CD4-positive, alpha-beta T cell (primary cell): ENCODE results near the gene FBLN2. TPM values are rescaled to one million over a fixed set of nuclear protein-coding genes. Genes with fewer than 3 reads are reported as not detected.

Experiments
- ATAC-seq: fragments of 200-7000 bp; cut with Tn5 transposase; one replicate; pipeline ENCODE4 v1.10.0; 2022; ENCODE audit warnings: mild to moderate bottlenecking; ENCODE audit not compliant: poor library complexity
- CTCF ChIA-PET: fragments of 350-600 bp; sonication (Branson Sonifier 250); formaldehyde crosslinking; loops from one replicate; lab custom pipeline; 2021; ENCODE audit warnings: antibody characterized with exemption, inconsistent platforms; lab: Charles Lee
- POLR2A ChIA-PET: fragments of 350-600 bp; sonication (Branson Sonifier 250); formaldehyde crosslinking; loops from one replicate; lab custom pipeline; 2021; ENCODE audit warnings: antibody characterized with exemption, inconsistent platforms; lab: Charles Lee
- DNase-seq, 14 experiments: peaks; one replicate each; pipeline ENCODE4 v3.0.0-alpha.2; 2013 to 2020; ENCODE audit warnings: mixed read lengths in 2 of 14
- H3K27ac ChIP-seq, 2 donors: one replicate each; pipeline versions ENCODE4 v1.5.1 to v1.7.0; 2013; ENCODE audit warnings: low read length in 2 of 2, low read depth in 1 of 2, mild to moderate bottlenecking in 1 of 2
- H3K27me3 ChIP-seq, 2 experiments: 1 replicate in 1 of 2; 2 replicates in 1 of 2; pipeline versions ENCODE4 v1.6.1 to v1.7.0; 2013; ENCODE audit warnings: low read length in 2 of 2, control low read depth in 1 of 2, mild to moderate bottlenecking in 1 of 2, moderate library complexity in 1 of 2; ENCODE audit not compliant: insufficient read depth in 2 of 2, control insufficient read depth in 1 of 2
- H3K36me3 ChIP-seq: one replicate; pipeline ENCODE4 v1.6.1; 2013; ENCODE audit warnings: low read length, control low read depth; ENCODE audit not compliant: insufficient read depth
- H3K4me1 ChIP-seq: one replicate; pipeline ENCODE4 v1.6.1; 2013; ENCODE audit warnings: low read length, control low read depth; ENCODE audit not compliant: insufficient read depth
- H3K4me3 ChIP-seq: one replicate; pipeline ENCODE4 v1.5.1; 2013; ENCODE audit warnings: mild to moderate bottlenecking, low read length, moderate library complexity
- H3K9me3 ChIP-seq, 2 experiments: 1 replicate in 1 of 2; 2 replicates in 1 of 2; pipeline versions ENCODE4 v1.6.1 to v1.7.0; 2013; ENCODE audit warnings: low read length in 2 of 2, mild to moderate bottlenecking in 2 of 2, control low read depth in 1 of 2, moderate library complexity in 1 of 2; ENCODE audit not compliant: control insufficient read depth in 1 of 2, insufficient read depth in 1 of 2
- H3K27ac Mint-ChIP-seq: one replicate; pipeline ENCODE4 v1.8.0; 2020; ENCODE audit warnings: mixed read lengths
- H3K27me3 Mint-ChIP-seq: one replicate; pipeline ENCODE4 v1.8.0; 2021; ENCODE audit warnings: mixed read lengths
- H3K36me3 Mint-ChIP-seq: one replicate; pipeline ENCODE4 v1.8.0; 2021; ENCODE audit warnings: low read depth, mixed read lengths
- H3K4me1 Mint-ChIP-seq: one replicate; pipeline ENCODE4 v1.8.0; 2021; ENCODE audit warnings: low read depth, mixed read lengths
- H3K4me3 Mint-ChIP-seq: one replicate; pipeline ENCODE4 v1.8.0; 2020; ENCODE audit warnings: mild to moderate bottlenecking, mixed read lengths
- H3K9me3 Mint-ChIP-seq: one replicate; pipeline ENCODE4 v1.8.0; 2020; ENCODE audit warnings: mixed read lengths
- CTCF ChIP-seq: fragments of 200-600 bp; IDR thresholded peaks from one replicate; pipeline ENCODE4 v1.8.0; 2022; ENCODE audit warnings: antibody characterized with exemption, mild to moderate bottlenecking
- intact Hi-C, 2 experiments: fragments of 100-400 bp; cut with DNase I in 1 of 2; cut with micrococcal nuclease in 1 of 2; formaldehyde crosslinking; loops; one replicate each; pipeline versions ENCODE4 v1.15.1 to v1.9.0; 2023 to 2025; cut with DNase I, micrococcal nuclease
- total RNA-seq, 174 experiments: library from RNA in 2 of 174; stranded (reverse) in 2 of 174; gene quantifications; one replicate each; pipeline ENCODE4 v1.2.3 and lab custom pipeline; 2021 to 2026

Gene FBLN2
- total RNA-seq, 2 experiments from 2014 or later = 0.19 to 0.25 TPM

GRCh38 chr3:13550791-13551360 is 2.0 kb downstream of the FBLN2 start:
- ChIA-PET POLR2A (no interaction called here), CTCF (no interaction called here)
- TF ChIP-seq CTCF = no peak
- ATAC-seq = no peak
- H3K27ac Mint-ChIP-seq = no peak overlapping the region
- no peak for DNase-seq
- peaks cover 56% of the 10 kb centered on the region for H3K27me3 Mint-ChIP-seq
- Histone ChIP-seq H3K9me3 (peaks cover 0 to 21% of the 10 kb centered on the region in 2 experiments), H3K27ac (no peak overlapping the region), H3K27me3 (peaks cover 27 to 32% of the 10 kb centered on the region in 2 experiments), H3K36me3 (no peaks in the 10 kb centered on the region), H3K4me3 (no peak overlapping the region), H3K4me1 (peaks cover 9% of the 10 kb centered on the region)
- no peaks in the 10 kb centered on the region for H3K36me3 Mint-ChIP-seq
- H3K4me3 Mint-ChIP-seq = no peak overlapping the region
- H3K4me1 Mint-ChIP-seq = peaks cover 11% of the 10 kb centered on the region
- no peaks in the 10 kb centered on the region for H3K9me3 Mint-ChIP-seq
- intact Hi-C loops = no loop called here

DNA sequence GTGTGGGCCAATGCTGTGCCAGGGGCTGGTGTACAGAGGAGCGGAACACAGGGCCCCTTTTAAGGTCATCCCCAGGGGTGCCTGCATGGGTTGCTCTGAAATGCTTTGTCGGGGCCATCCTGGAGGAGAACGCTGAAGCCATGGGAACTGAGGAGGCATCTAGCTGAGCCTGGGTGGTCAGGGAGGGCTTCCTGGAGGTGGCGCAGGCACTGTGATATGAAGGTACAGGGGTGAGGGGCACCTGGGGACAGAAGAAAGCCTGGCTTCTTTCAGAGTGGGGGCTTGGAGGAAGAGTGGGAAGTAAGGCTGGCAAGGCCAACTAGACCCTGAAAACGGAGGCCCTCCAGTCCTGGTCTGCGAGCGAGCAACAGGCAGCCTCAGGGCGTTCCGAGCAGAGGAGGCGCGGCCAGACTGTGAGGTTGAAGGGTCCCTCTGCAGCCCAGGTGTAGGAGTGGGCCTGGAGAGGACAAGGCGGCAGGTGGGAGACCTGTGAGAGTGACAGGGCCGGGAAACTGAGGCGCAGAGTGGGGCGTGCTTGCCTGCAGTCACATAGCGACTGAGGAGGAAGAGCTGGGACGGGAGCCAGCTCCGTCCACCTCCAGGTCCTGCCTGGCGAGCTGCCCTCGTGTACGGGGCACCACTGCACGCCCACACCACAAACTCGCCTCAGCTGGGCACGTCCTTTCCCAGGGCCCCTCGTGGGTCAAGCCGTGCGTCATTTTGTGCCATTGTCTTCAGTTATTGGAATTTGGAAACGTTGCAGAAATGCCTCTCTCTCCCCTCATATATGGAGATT is 4.1 kb downstream of the FBLN2 start:
- POLR2A ChIA-PET = no interaction called here
- Histone ChIP-seq H3K4me1 (peaks cover 9% of the 10 kb centered on the region), H3K4me3 (no peak overlapping the region), H3K27me3 (peaks cover 23 to 28% of the 10 kb centered on the region in 2 experiments), H3K36me3 (no peaks in the 10 kb centered on the region), H3K9me3 (peaks cover 0 to 27% of the 10 kb centered on the region in 2 experiments), H3K27ac (no peak overlapping the region)
- Mint-ChIP-seq H3K27ac (no peak overlapping the region), H3K4me3 (no peak overlapping the region), H3K36me3 (no peaks in the 10 kb centered on the region), H3K9me3 (no peaks in the 10 kb centered on the region), H3K4me1 (peaks cover 10% of the 10 kb centered on the region), H3K27me3 (peaks cover 43% of the 10 kb centered on the region)
- ATAC-seq = no peak
- no peak for TF ChIP-seq CTCF
- DNase-seq = no peak
- CTCF ChIA-PET = no interaction called here
- intact Hi-C loops = no loop called here

DNA sequence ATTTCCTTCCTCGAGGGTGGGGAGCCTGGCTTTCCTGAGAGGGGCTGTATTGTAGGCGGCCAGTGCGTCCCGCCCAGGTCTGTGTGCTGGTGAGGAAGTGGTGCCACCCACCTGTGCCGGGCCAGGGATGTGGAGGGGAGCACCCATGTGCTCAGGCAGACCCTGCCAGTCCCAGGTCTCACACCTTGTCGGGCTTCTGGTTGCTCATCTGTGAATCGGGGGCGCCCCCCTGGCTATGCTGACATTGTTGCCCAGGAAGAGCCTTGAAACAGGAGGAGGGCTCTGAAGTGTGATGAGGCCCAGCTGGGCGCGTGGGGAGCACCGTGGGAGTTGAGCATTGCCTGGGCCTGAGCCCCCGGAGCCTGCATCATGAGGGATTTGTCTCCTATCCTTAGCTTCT is 4.8 kb downstream of the FBLN2 start:
- no peak for DNase-seq
- no peak overlapping the region for H3K27ac Mint-ChIP-seq
- no peaks in the 10 kb centered on the region for H3K36me3 Mint-ChIP-seq
- peaks cover 5% of the 10 kb centered on the region for H3K4me1 Mint-ChIP-seq
- peaks cover 38% of the 10 kb centered on the region for H3K27me3 Mint-ChIP-seq
- H3K9me3 Mint-ChIP-seq = no peaks in the 10 kb centered on the region
- Histone ChIP-seq H3K9me3 (peaks cover 0 to 22% of the 10 kb centered on the region in 2 experiments), H3K4me1 (peaks cover 6% of the 10 kb centered on the region), H3K27ac (no peak overlapping the region), H3K27me3 (peaks cover 17 to 21% of the 10 kb centered on the region in 2 experiments), H3K36me3 (no peaks in the 10 kb centered on the region), H3K4me3 (no peak overlapping the region)
- no peak for ATAC-seq
- intact Hi-C loops = no loop called here
- H3K4me3 Mint-ChIP-seq = no peak overlapping the region
- ChIA-PET POLR2A (no interaction called here), CTCF (no interaction called here)
- TF ChIP-seq CTCF = no peak
